Measurements from ENCODE around the gene HEXD.

HEXD gene

GRCh38 chr17:82391496-82392066 is 26.6 kb upstream of the HEXD start:
- no peak for DNase-seq
- in situ Hi-C loops (cut with HindIII; ENCODE audit: low pct_ligation_motif_present, low pct_unique_long_range_greater_than_20kb, low sequenced_read_pairs) = no loop called here

- DNase-seq = no peak
- in situ Hi-C loops (cut with HindIII; ENCODE audit: low pct_ligation_motif_present, low pct_unique_long_range_greater_than_20kb, low sequenced_read_pairs) = no loop called here
These were observed 25.8 kb upstream of the HEXD start for GRCh38 chr17:82392209-82392920.

- in situ Hi-C loops (cut with HindIII; ENCODE audit: low pct_ligation_motif_present, low pct_unique_long_range_greater_than_20kb, low sequenced_read_pairs) = no loop called here
- DNase-seq = no peak
These were observed 25.2 kb upstream of the HEXD start for GRCh38 chr17:82392941-82393340.

- DNase-seq = no peak
- in situ Hi-C loops (cut with HindIII; ENCODE audit: low pct_ligation_motif_present, low pct_unique_long_range_greater_than_20kb, low sequenced_read_pairs) = no loop called here
These were observed 23.9 kb upstream of the HEXD start for GRCh38 chr17:82394278-82394677.

GRCh38 chr17:82396601-82397435 is 21.3 kb upstream of the HEXD start:
- no peak for DNase-seq
- in situ Hi-C loops (cut with HindIII; ENCODE audit: low pct_ligation_motif_present, low pct_unique_long_range_greater_than_20kb, low sequenced_read_pairs) = no loop called here

GRCh38 chr17:82397449-82398335 is 20.5 kb upstream of the HEXD start:
- no peak for DNase-seq
- in situ Hi-C loops (cut with HindIII; ENCODE audit: low pct_ligation_motif_present, low pct_unique_long_range_greater_than_20kb, low sequenced_read_pairs) = no loop called here

- DNase-seq = no peak
- in situ Hi-C loops (cut with HindIII; ENCODE audit: low pct_ligation_motif_present, low pct_unique_long_range_greater_than_20kb, low sequenced_read_pairs) = no loop called here
These were observed 19.1 kb upstream of the HEXD start for GRCh38 chr17:82399041-82399441.

- in situ Hi-C loops (cut with HindIII; ENCODE audit: low pct_ligation_motif_present, low pct_unique_long_range_greater_than_20kb, low sequenced_read_pairs) = no loop called here
- DNase-seq = no peak
These were observed 18.5 kb upstream of the HEXD start for GRCh38 chr17:82399601-82400101.

- no peak for DNase-seq
- in situ Hi-C loops (cut with HindIII; ENCODE audit: low pct_ligation_motif_present, low pct_unique_long_range_greater_than_20kb, low sequenced_read_pairs) = no loop called here
These were observed 17.9 kb upstream of the HEXD start for GRCh38 chr17:82400206-82400605.

- in situ Hi-C loops (cut with HindIII; ENCODE audit: low pct_ligation_motif_present, low pct_unique_long_range_greater_than_20kb, low sequenced_read_pairs) = no loop called here
These were observed 17.3 kb upstream of the HEXD start for GRCh38 chr17:82400830-82401229.

GRCh38 chr17:82402865-82403264 is 15.3 kb upstream of the HEXD start:
- DNase-seq = peak; percentile 84
- in situ Hi-C loops (cut with HindIII; ENCODE audit: low pct_ligation_motif_present, low pct_unique_long_range_greater_than_20kb, low sequenced_read_pairs) = no loop called here

More at GRCh38 chr17:82400830-82401229, 17.3 kb upstream of the HEXD start:
- no peak for DNase-seq

- in situ Hi-C loops (cut with HindIII; ENCODE audit: low pct_ligation_motif_present, low pct_unique_long_range_greater_than_20kb, low sequenced_read_pairs) = no loop called here
- DNase-seq = no peak
These were observed 14.2 kb upstream of the HEXD start for GRCh38 chr17:82403662-82404660.

- in situ Hi-C loops (cut with HindIII; ENCODE audit: low pct_ligation_motif_present, low pct_unique_long_range_greater_than_20kb, low sequenced_read_pairs) = no loop called here
These were observed 13.1 kb upstream of the HEXD start for GRCh38 chr17:82405051-82405450.

GRCh38 chr17:82406131-82406671 is 11.9 kb upstream of the HEXD start:
- no peak for DNase-seq
- in situ Hi-C loops (cut with HindIII; ENCODE audit: low pct_ligation_motif_present, low pct_unique_long_range_greater_than_20kb, low sequenced_read_pairs) = no loop called here

More at GRCh38 chr17:82405051-82405450, 13.1 kb upstream of the HEXD start:
- DNase-seq = no peak

GRCh38 chr17:82407255-82407654 is 10.9 kb upstream of the HEXD start:
- in situ Hi-C loops (cut with HindIII; ENCODE audit: low pct_ligation_motif_present, low pct_unique_long_range_greater_than_20kb, low sequenced_read_pairs) = no loop called here
- peak; percentile 60 for DNase-seq

GRCh38 chr17:82408288-82408937 is 9.7 kb upstream of the HEXD start:
- in situ Hi-C loops (cut with HindIII; ENCODE audit: low pct_ligation_motif_present, low pct_unique_long_range_greater_than_20kb, low sequenced_read_pairs) = no loop called here
- DNase-seq = no peak

GRCh38 chr17:82408938-82409318 is 9.2 kb upstream of the HEXD start:
- in situ Hi-C loops (cut with HindIII; ENCODE audit: low pct_ligation_motif_present, low pct_unique_long_range_greater_than_20kb, low sequenced_read_pairs) = no loop called here

More at GRCh38 chr17:82408938-82409318, 9.2 kb upstream of the HEXD start:
- no peak for DNase-seq

Measured in ACHN (cell line).